Kidney tubule cell (primary cell): ENCODE measurements around the gene DHODH.
"Not testable (repeated sequence)": the region's sequence is repeated elsewhere in the genome, so short reads cannot be mapped to it uniquely, and the experiment has no call there.

Source experiments
- DNase-seq: peaks from one replicate; pipeline ENCODE4 v3.0.0-alpha.2; 2018; ENCODE audit warnings: low spot score

The DHODH gene

DNA sequence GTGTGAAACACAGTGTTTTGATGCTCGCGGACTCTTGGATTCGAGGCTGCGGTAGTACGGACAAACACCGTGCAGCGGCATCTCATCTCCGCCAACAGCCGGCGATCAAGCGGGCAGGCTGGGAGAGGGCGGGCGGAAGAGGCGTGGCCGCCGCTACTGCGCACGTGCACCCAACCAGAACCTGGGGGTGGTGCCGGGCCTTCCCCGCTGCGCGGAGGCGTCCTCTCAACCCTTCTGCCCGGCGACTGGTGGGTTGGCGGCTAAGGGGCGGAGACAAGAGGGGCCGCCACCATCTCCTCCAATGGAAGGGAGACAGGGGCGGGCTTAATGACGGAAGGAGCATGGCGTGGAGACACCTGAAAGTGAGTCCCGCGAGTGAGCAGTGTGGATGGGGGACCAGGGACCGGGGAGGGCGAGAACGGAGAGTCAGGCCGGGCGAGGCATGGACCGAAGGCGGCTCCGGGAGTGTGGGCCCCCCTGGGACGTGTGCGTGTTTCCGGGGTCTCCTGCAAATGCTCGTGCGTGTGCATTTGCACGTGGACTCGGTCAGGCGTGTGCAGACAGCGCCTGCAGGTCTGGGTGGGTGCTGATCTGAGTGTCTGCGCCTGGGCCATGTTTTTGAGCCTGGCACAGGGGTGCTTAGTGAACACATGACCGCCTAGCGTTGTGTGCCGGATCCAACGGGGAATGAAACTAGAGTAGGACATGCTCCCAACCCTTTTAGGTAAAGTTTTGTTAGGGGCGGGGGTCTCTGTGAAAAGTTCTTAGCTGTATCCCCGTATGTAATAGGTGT is at the start of gene DHODH:
Gene DHODH (plus strand): TSS at position 321 of the 793 bp plus-strand sequence. CDS start 21 bp downstream, at position 342.
- peak; percentile 99 for DNase-seq

DNA sequence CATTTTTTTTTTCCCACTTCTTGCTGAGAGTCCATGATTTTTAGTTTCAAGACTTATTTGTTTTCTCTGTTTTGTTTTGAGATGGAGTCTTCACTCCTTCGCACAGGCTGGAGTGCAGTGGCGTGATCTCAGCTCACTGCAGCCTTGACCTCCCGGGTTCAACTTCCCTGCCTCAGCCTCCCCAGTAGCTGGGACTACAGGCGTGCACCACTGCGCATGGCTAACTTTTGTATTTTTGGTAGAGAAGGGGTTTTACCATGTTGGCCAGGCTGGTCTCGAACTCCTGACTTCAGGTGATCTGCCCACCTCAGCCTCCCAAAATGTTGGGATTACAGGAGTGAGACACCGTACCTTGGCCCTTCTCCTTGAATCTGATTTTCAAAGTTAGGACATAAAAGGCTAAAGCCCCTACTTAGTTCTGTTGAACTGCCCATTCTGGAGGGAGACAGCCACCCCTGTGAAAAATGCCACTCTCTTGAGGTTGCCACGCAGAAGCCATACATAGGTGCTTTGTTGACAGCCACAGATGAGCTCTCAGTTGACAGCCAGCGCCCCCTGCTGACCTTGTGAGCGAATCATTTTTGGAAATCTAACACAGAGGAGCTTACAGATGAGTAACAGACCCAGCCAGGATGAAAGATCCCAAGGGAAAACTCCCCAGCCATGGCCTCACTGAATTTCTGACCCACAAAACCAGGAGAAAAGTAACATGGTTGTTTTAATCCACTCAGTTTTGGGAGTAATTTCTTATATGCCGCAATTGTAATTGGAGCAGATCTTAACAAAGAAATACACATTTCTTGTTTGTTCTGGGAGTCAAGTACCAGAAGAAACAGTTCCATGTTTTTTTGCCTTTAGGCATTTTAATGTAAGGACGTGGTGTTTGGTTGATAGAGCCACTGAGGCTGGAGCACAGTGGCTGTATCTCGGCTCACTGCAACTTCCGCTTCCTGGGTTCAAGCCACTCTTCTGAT is 47.2 kb upstream of the DHODH start:
- DNase-seq, result peak; percentile 87

DNA sequence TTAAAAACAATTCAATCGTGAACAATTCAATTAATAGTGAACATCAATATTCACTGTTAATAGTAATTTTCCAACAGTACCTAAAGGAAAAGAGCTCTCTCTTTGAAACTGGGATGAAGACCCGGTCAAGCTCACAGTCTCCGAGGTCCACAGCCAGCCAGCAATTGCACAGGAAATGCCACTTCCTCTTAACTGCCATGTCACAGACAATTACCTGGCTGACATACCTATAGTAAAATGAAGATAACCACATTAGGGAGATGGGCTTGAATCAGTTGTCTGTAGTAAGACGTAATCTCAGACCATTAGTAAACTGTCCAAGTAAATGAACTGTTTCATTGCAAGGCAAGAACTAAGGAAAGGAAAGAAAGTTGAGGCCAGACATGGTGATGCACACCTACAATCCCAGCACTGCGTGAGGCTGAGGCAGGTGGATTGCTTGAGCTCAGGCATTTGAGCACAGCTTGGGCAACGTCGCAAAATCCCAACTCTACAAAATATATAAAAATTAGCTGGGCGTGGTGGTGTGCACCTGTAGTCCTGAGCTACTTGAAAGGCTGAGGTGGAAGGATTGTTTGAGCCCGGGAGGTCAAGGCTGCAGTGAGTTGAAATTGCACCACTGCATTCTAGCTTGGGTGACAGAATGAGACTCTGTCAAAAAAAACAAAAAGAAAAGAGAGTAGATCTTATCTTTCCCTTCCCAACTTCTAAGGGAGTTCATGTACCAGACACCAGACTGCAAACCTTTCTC is 45.2 kb upstream of the DHODH start:
- DNase-seq, result no peak

DNA sequence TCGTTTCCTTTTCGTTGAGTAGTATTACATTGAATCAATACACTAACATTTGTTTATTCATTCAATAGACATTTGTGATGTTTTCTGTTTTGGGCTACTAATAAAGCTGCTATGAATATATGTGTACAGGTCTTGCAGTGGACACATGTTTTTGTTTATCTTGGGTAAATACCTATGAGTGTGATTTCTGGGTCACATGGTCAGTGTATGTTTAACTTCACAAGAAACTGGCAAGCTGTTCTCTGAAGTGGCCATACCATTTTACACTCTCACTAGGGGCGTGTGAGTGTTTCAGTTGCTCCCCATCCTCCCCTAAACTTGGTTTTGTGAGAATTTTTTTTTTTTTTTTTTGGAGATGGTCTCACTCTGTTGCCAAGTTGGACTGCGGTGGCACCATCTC is 43.3 kb upstream of the DHODH start:
- DNase-seq, result no peak

DNA sequence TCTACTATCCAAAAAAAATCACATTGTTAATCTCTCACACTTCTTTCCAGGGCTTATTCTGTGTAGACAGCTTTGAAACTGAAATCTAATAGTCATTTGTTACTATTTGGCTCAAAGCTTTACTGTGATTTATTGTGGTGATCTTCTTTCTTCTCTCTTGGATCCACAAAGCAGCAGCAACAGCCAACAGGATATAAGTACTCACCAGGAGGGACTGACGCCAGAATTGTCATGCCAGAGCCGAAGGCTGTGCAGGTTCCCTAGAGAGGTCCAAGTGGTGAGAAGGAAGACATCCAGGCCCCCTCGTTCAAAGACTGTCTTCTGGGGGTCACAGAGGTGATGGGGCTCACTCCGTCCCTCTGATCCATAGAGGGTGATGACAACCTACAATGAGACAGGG is 41.6 kb upstream of the DHODH start:
- DNase-seq, result no peak

DNA sequence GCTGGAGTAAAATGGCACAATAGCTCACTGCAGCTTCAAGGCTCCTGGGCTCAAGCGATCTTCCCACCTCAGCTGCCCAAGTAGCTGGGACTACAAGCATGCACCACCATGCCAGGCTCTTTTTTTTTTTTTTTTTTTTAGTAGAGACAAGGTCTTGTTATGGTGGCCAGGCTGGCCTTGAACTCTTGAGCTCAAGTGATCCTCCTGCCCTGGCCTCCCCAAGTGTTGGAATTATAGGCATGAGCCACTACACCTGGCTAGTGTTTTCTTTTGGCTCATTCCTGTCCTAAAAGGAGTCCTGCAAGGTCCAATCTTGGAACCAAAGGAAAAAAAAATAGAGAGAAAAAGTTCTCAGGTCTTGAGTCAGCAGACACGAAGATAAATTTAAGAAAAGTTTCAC is 39.2 kb upstream of the DHODH start:
- DNase-seq, result no peak

DNA sequence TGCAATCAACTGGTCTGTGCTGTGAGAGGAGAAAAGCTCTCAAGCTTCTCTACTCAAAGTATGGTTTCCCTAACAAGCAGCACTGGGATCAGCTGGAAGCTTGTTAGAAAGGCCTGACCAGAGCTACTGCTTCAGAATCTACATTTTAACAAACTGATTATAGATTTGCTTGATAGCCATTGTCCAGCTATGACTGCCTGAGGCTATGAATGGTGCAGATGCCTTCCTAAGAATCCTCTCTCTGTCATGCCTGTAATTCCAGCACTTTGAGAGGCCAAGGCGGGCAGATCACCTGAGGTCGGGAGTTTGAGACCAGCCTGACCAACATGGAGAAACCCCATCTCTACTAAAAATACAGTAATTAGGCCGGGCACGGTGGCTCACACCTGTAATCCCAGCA is 37.0 kb upstream of the DHODH start:
- no peak for DNase-seq

DNA sequence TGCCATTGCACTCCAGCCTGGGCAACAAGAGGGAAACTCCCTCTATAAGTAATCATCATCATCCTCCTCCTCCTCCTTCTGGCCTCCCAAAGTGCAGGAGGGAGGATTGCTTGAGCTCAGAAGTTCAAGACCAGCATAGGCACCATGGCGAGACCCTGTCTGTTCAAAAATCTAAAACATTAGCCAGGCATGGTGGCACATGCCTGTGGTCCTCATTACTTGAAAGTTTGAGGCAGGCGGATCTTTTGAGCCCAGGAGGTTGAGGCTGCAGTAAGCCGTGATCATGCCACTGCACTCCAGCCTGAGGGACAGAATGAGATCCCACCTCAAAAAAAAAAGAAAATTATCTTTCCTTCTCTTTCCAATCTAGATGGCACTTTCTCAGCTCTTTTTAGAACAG is 36.2 kb upstream of the DHODH start:
- no peak for DNase-seq

DNA sequence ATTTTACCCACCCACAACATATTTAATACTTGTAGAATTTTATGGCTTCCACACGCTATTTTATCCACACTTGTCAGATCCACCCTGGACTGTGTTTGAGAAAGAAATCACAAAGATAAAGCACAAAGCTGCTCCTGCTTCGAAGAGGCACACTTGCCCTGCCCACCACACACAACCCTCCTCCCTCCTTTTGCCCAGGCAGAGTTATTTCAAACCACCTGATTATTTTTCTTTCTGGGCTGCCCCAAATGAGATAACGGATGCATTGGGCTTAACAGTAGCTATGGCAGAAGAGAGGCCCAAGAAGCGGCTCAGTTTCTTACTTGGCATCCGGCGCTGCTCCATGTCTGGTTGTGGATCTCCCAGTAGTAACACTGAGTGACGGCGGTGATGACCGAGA is 35.5 kb upstream of the DHODH start:
- no peak for DNase-seq

DNA sequence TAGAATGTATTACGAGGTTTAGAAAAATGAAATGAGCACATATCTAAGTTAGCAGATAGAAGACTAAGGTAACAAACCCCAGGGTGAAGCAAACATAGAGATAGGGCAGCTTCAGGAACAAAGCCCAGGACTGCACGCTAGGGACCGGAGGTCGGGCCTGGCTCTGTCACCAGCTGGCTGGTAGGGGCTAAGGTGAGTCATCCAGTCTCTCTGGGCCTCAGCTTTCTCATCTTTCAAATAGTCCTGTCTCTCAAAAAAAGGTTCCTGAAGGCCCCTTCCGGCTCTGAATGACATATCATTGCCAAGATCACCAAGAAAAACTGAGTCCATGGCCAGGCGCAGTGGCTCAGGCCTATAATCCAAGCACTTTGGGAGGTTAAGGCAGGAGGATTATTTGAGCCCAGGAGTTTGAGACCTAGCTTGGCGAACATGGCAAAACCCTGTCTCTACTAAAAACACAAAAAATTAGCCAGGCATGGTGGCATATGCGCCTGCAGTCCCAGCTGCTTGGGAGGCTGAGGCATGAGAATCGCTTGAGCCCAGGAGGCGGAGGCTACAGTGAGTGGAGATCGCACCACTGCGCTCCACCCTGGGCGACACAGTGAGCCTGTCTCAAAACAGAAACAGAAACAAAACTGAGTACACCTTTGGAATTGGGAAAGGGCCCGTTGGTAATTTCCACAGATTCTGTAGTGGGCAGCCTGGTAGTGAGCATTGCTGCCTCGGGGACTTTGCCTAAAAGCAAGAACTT is 34.3 kb upstream of the DHODH start:
- DNase-seq, result no peak

DNA sequence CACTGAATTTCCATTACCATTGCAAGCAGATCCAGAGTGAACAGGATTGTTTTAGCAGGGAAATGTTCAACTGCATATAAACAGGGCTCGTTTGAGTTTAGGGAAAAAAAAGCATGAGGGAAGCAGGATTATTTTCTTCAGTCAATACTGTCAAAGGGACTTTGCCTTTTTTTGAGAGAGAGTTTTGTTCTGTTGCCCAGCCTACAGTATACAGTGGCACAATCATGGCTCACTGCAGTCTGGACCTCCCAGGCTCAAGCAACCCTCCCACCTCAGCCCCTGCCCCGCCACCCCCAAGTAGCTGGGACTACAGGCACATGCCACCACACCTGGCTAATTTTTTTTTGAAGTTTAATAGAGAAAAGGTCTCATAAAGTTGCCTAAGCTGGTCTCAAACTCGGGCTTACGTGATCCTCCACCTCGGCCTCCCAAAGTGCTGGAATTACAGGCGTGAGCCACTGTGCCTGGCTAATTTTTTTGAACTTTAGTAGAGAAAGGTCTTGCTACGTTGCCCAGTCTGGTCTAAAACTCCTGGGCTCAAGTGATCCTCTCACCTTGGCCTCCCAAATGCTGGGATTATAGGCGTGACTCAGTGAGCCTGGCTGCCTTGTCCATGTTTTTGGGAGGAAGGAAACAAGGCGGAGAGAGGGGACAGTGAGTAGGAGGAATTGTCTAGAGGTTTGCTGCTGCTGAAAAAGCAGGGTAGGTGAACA is 23.1 kb upstream of the DHODH start:
- DNase-seq, result no peak

DNA sequence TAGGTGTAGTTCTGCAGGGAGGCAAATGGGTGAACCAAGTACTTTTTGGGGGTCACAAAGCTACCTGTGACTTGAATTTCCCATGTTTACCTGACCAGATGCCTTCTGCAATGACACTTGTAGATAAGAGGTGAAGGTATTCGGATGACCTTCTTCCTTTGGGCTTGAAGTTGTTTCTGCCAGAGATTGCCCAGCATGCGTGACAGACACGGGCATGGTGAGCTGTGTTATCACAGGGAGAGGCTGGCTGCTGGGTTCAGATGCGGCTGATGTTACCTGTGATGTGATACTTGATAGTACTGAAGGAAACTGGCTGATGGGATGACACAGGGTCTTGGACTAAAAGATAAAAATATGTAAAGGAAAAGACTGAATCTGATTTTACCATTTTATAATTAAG is 22.4 kb upstream of the DHODH start:
- DNase-seq, result no peak

DNA sequence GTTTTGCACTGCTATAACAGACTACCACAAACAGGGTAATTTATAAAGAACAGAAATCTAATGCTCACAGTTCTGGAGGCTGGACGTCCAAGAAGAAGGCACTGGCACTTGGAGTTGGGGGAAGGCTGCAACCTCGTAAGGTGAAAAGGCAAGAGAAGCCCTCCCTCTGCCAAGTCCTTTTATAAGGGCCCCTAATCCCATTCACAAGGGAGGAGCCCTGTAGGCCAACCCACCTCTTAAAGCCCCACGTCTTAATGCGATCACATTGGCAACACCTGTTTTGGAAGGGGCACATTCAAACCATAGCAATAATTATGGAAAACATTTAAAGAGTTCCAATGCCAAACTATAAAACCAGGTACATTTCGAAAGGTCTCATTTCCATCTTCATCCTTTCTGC is 13.5 kb upstream of the DHODH start:
- no peak for DNase-seq

DNA sequence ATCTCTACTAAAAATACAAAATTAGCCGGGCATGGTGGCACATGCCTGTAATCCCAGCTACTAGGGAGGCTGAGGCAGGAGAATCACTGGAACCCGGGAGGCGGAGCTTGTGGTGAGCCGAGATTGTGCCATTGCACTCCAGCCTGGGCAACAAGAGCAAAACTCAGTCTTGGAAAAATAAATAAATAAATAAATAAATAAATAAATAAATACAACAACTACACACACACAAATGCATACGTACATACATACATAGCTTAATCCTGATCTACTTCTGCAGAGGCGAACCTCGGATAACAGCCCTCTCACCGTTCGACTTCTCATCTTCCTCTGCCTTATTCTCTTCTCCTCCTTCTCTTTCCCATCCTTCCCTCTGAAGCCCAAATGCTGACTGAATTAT is 11.0 kb upstream of the DHODH start:
- not testable (repeated sequence) for DNase-seq

DNA sequence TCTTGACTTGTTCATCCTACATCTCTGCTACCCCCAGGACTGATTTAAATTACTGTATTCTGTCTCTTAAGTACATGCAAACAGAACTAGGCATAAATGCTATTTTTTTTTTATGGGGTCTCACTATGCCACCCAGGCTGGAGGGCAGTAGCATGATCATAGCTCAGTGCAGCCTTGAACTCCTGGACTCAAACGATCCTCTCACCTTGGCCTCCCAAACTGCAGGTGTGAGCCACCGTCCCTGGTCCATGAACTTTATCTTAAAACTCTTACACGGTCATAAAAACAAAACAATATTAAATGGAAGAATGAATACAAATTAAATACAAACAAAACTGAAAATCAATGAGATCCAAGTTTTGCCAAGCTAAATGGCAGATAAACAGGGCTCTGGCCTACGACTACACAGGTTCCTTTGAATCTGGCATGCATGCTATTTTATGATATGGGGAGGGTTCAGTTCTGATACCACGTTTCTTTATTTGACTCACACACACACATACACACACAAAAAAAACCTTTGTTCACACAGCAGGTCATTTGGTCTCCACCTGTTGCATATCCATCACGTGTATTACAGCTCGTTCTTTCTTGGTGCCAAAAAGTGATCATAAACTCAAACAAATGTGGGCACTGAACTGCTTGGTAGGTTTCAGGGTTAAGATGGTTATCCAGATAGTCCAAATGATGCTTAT is 7.2 kb upstream of the DHODH start:
- DNase-seq, result no peak

DNA sequence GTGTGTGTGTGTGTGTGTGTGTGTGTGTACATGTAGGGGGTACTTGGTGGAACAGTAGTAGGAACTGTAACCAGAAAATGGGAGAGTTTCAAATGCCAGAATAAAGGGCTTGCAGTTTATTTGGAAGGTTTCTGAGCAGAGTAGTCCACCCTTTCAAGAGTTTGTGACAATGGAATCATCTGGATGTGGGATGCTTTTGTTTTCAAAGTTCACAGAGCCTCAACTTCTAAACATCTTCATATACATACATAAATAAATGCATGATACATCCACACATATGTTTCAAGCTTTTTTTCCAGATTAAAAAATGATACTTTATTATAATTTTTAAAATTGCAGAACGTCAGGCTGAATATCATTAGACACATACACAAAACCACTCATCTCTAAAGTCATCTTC is 5.9 kb upstream of the DHODH start:
- no peak for DNase-seq

DNA sequence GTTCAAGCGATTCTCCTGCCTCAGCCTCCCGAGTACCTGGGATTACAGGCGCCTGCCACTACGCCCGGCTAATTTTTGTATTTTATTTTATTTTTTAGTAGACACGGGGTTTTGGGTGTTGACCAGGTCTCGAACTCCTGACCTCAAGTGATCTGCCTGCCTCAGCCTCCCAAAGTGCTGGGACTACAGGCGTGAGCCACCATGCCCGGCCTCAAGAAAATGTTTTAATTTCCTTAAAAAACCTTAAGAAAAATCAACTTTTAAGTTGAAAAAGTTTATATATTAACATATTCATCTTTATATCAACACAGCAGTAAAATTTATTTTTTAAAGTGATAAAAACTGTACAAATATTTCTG is 500 bp upstream of the DHODH start:
- not testable (repeated sequence) for DNase-seq

DNA sequence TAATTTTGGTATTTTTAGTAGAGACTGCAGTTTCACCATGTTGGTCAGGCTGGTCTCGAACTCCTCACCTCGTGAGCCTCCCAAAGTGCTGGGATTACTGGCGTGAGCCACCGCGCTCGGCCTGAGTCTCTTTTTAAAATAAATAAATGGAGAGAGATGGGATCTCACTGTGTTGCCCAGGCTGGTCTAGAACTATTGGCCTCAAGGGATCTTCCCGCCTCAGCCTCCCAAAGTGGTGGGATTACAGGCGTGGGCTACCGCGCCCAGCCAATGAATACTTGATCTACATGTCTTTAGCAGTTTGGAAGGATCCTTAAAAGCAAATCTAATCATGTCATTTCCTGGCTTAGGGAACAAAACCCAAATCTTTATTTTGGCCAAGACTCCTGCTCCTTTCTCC is 1.2 kb downstream of the DHODH start:
- DNase-seq, result no peak

DNA sequence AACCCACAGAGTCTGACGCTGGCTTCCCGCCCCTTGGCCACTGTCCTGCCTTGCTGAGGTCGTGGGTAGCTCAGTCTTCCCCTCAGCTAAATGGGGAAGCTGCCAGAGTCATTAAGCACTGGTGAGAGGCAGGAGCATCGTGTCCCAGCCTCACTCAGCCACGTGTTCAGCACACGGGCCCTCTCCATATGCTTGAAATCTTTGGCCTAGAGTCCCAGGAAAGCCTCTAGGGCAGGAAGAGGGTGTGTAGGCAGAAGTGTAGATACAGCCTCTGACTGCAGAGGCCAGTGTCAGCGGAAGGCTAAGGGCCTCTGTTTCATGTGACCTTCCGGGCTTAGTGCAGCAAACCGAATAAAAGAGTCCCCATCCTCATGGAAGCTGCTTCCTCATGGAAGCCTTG is 4.1 kb downstream of the DHODH start:
- no peak for DNase-seq

DNA sequence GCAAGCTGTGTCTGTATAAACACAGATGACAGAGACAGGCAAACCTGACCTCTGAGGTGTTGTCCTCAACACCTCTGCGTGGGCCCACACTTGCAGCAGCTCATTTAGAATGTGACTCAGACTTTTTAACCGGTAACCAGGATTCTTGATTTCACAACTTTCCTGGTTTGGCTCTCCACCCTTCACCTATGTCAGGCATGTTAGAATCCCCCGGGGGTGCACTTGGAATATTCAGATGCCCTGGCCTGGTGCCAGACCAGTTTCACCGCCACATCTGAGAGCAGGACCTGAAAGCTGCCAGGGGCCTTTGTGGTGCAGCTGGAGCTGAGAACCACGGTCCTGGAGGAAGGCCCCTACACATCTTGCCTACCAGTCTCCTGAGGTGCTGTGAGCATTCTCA is 4.8 kb downstream of the DHODH start:
- peak; percentile 81 for DNase-seq
